Adrenal gland (tissue), 5 donors: Measurements from ENCODE around the gene NDUFA11.

Source experiments
- CTCF ChIP-seq, 6 experiments: fragments of 450-650 bp in 4 of 6; fragments of 200-600 bp in 2 of 6; sonication (generic) in 1 of 6; IDR thresholded peaks; 1 replicate in 5 of 6; 2 replicates in 1 of 6; pipeline versions ENCODE4 v1.5.1 to v1.8.0; 2016 to 2021; ENCODE audit warnings: antibody characterized with exemption in 6 of 6, mild to moderate bottlenecking in 2 of 6, moderate library complexity in 1 of 6
- POLR2A ChIP-seq, 2 donors: fragments of 450-650 bp; IDR thresholded peaks; one replicate each; pipeline ENCODE4 v1.6.1; 2017; ENCODE audit warnings: antibody characterized with exemption in 2 of 2, mild to moderate bottlenecking in 2 of 2, moderate library complexity in 1 of 2
- donor health status: DM: no; HTN: no; CAD: no.

- TF ChIP-seq CTCF (IDR thresholded peaks at IDR 0.05) (no peak), POLR2A (IDR thresholded peaks at IDR 0.05) (no peak)
These were observed 30.4 kb upstream of the NDUFA11 start for GRCh38 chr19:5934069-5934401.
